ENCODE results near the gene SLC23A3. TPM values are rescaled to one million over a fixed set of nuclear protein-coding genes. Genes with fewer than 3 reads are reported as not detected.
A peak's percentile ranks its signal among the peaks of the same experiment; 100 is the strongest.
"Not testable (repeated sequence)": the region's sequence is repeated elsewhere in the genome, so short reads cannot be mapped to it uniquely, and the experiment has no call there.

Gene SLC23A3
- polyA plus RNA-seq, 5 donors, result 3.6 to 4.8 (median 3.9) TPM

DNA sequence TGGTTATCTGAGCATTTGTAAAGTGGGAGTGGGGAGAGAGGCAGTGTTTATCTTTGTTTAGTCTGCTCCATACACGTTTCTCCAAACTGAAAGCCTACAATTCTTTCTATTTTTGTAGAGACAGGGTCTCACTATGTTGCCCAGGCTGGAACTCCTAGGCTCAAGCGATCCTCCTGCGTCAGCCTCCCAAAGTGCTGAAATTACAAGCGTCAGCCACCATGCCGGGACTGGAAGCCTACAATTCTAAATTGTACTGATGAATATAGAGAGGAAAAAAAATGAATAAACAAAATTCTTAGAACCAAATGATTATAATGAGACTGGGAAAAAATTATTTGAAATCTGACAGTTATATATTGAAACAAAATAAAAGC lies 35.3 kb upstream of the SLC23A3 start:
- DNase-seq, result no peak

DNA sequence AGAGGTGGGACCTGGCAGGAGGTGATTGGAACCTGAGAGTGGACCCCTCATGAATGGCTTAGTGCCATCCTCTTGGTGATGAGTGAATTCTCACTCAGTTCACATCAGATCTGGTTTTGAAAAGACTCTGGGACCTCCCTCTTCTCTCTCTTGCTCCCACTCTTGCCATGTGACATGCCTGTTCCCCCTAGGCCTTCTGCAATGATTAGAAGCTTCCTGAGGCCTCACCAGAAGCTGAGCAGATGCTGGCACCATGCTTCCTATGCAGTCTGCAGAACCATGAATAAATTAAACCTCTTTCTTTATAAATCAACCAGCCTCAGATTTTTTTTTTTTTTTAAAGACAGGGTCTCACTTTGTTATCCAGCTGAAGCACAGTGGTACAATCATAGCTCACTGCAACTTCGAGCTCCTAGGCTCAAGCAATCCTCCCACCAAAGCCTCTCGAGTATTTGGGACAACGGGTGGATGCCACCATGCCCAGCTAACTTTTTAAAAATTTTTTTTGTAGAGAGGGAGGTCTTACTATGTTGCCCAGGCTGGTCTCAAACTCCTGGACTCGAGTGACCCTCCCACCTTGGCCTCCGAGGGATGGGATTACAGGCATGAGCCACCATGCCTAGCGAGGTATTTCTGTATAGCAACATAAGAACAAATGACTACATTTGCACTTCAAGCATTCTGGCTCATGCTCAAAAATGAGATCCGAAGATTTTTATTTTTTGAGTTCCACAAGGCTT lies 34.8 kb upstream of the SLC23A3 start:
- DNase-seq, result no peak

GRCh38 chr2:219201331-219201730 lies 31.5 kb upstream of the SLC23A3 start:
- not testable (repeated sequence) for DNase-seq

GRCh38 chr2:219200502-219201326 lies 30.9 kb upstream of the SLC23A3 start:
- DNase-seq, result not testable (repeated sequence)

DNA sequence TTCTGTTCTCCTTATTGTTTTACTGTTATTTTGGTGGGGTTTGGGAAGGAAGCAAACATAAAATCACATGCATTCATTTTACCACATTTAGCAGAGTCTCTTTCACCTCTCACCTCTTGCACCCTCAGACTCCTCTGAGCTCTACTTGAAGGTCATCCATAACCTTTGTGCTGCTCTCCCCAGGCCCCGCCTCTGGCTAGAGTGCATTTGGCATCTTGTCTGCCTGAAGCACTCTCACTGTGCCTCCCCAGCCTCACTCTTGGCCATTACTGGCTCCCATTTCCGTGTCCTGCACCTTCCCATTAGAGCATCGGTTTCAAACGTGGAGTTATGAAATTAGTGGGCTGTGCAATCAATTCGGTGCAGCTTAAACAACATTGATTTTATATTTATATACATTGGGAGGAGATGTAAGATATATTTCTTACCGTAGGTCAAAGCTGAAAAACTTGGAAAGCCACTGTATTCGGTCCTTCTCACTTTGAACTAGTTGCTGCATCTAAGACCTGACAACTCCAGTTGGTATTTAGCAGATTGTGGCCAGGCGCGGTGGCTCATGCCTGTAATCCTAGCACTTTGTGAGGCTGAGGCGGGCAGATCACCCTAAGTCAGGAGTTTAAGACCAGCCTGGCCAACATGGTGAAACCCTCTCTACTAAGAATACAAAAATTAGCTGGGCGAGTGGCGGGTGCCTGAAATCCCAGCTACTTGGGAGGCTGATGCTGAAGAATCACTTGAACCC lies 29.8 kb upstream of the SLC23A3 start:
- DNase-seq, result no peak

- DNase-seq, result no peak
These were observed 29.1 kb upstream of the SLC23A3 start for GRCh38 chr2:219198974-219199373.

DNA sequence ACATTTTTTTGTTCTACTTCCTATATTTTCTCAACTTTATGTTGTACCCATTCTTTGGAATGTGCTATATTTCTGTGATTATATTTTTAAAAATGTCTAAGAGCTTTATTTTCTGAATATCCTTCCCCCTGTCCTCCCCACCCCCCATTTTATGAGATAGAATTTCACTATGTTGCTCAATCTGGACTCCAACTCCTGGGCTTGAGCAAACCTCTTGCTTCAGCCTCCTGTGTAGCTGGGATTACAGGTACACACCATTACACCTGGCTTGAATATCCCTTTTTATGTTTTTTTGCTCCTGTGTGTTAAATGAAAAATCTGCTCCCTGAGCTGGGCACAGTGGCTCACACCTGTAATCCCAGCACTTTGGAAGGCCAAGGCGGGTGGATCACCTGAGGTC lies 27.6 kb upstream of the SLC23A3 start:
- no peak for DNase-seq

DNA sequence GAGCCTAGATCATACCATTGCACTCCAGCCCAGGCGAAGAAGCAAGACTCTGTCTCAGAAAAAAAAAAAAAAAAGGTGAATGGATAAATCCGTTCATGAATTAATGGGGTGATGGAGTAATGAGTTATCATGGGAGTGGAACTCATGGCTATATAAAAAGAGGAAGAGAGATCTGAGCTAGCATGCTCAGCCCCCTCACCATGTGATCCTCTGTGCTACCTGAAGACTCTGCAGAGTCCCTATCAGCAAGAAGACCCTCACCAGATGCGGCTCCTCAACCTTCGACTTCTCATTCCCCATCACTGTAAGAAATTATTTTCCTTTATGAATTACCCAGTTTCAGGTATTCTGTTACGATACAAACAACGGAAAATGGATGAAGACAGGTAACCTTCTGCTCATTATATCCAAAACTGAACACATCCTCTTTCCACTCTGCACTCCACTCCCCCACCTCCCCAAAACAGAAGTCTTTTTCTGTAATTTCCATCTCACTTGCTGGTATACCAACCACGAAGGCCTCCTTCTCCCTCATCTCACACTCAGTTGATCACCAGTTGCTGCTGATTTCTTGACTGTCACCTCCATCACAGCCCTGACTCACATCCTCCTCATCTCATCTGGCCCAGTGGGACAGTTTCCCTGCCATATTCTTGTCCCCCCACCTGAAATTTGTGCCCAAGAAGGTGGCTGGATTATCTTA lies 17.1 kb upstream of the SLC23A3 start:
- no peak for DNase-seq

- no peak for DNase-seq
These were observed 14.3 kb upstream of the SLC23A3 start for GRCh38 chr2:219184121-219184520.

DNA sequence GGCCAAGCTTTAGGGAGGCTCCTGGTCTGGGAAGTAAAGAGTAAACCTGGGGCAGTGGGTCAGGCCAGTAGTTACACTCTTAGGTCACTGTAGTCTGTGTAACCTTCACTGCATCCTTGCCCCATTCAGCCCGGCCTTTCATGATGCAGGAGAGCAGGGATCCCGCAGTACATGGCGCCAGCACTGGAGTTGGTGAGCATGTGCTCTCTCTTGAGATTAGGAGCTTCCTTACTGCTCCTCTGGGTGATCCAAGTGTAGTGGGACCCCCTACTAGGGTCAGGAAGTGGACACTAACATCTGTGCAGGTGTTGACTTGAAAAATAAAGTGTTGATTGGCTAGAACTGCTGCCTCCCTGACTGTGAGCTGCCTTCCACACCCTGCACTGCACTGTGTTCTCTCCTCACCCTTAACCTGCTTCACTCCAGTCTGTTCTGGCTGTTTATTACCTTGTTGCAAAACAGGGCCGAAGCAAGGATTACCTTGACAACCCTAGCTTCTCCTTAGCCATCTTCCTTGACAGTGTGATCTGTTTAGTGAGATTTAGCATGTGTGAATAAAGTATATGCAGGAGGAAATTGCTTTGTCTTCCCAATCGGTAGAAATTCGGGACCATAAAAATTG lies 13.4 kb upstream of the SLC23A3 start:
- DNase-seq, result no peak

DNA sequence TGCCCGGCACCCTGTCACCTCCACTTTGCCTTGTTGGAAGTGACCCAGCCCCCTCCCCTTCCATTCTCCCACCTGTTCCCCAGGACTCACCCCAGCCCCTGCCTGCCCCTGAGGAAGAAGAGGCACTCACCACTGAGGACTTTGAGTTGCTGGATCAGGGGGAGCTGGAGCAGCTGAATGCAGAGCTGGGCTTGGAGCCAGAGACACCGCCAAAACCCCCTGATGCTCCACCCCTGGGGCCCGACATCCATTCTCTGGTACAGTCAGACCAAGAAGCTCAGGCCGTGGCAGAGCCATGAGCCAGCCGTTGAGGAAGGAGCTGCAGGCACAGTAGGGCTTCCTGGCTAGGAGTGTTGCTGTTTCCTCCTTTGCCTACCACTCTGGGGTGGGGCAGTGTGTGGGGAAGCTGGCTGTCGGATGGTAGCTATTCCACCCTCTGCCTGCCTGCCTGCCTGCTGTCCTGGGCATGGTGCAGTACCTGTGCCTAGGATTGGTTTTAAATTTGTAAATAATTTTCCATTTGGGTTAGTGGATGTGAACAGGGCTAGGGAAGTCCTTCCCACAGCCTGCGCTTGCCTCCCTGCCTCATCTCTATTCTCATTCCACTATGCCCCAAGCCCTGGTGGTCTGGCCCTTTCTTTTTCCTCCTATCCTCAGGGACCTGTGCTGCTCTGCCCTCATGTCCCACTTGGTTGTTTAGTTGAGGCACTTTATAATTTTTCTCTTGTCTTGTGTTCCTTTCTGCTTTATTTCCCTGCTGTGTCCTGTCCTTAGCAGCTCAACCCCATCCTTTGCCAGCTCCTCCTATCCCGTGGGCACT lies 12.7 kb upstream of the SLC23A3 start:
- no peak for DNase-seq

DNA sequence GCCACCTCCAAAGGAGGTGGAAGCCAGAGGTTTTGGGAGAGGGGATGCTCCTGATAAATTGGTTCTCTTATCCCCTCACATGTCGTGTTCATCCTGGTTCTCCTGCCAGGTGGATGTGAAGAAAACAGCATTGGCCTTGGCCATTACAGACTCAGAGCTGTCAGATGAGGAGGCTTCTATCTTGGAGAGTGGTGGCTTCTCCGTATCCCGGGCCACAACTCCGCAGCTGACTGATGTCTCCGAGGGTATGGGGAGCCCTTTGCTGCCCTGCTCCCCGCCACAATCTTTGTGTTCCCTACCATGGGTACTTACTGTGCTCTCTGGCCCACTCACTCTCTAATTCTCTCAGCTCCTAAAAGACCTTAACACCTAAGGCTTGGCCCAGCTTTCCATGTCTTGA lies 11.7 kb upstream of the SLC23A3 start:
- no peak for DNase-seq

GRCh38 chr2:219180961-219181360 lies 11.1 kb upstream of the SLC23A3 start:
- DNase-seq, result no peak

- no peak for DNase-seq
These were observed 10.0 kb upstream of the SLC23A3 start for GRCh38 chr2:219179601-219180465.

DNA sequence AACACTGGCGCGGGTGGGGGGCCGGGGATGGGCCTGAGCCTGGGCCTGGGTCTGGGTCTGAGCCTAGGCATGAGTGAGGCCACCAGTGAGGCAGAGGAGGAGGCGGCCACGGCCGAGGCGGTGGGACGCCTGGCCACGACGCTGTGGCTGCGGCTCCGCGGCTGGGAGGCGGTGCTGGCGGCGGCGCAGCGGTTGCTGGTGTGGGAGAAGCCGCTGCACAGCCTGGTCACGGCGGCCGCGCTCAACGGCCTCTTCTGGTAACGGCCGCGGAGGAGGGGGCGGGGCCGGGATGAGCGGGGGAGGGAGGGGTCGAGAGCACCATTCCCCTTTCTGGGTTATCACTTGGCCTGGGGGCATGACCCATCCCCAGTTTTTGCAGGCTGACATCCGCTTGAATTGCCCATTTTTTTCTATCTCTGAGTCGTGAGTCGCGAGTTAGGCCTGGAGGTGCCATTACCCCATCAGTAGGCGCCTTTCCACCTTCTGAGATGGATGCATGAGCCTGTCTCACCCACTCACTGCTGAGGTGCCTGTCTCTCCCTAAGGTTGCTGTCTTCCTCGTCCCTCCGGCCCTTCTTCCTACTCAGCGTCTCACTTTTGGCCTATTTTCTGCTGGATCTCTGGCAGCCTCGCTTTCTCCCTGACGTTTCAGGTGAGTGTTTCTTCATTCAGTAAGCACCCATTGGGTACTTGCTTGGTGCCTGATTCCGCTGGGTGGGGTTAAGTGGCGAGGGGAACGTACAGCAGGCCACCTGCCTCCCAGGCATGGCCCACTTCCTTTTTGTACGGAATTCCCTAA lies 8.7 kb upstream of the SLC23A3 start:
- no peak for DNase-seq

DNA sequence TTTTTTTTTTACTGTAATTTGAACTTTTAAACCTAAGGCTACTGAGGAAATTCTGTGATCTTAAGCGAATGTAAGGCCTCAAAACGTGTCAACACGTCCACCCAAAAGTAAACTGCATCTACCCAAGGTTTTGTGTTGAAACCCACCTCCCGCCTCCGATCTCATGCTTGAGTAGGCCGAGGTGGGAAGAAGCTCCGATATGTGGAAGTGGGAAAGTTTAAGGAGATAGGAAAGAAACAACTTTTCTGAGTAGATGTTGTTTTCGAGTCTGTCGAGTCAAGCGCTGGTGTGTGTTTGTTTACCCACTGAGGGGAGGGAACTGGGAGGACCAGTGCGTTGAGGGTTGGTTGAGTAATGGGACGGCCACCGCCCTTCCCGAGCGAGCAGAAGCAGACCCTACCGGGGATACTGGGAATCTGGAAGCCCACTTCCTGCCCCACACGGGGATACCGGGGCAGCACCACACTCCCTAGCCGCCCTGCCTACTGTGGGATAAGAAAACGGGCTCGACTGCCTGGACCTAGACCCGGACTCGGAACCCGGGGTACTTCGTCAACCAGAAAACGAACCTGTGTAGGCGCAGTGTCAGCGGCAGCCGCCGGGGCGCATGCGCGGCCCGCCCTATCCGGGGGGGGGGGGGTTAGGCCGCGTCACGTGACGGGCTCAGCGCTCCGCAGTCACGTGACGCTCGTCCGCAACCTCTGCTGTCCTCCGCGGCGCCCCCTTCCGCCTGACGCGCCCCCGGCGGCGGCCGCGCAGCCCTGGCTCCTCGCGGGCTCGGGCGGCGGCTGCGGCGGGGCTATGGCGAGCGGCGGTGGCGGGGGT lies 7.9 kb upstream of the SLC23A3 start, which contains the start of gene RETREG2:
Gene RETREG2, plus strand, starts transcription at position 724 of the 825 bp plus-strand sequence. Its CDS starts 78 bp downstream, at position 802.
- DNase-seq, result peak; percentile 93

- peak; percentile 79 to 85 for DNase-seq
These were observed 7.2 kb upstream of the SLC23A3 start, which contains the start of gene CNPPD1 for GRCh38 chr2:219176818-219177551. Gene CNPPD1 (minus strand): TSS chr2:219176925. CDS start chr2:219176828, 97 bp downstream.
